ENCODE measurements around the gene IL11.

Gene IL11

DNA sequence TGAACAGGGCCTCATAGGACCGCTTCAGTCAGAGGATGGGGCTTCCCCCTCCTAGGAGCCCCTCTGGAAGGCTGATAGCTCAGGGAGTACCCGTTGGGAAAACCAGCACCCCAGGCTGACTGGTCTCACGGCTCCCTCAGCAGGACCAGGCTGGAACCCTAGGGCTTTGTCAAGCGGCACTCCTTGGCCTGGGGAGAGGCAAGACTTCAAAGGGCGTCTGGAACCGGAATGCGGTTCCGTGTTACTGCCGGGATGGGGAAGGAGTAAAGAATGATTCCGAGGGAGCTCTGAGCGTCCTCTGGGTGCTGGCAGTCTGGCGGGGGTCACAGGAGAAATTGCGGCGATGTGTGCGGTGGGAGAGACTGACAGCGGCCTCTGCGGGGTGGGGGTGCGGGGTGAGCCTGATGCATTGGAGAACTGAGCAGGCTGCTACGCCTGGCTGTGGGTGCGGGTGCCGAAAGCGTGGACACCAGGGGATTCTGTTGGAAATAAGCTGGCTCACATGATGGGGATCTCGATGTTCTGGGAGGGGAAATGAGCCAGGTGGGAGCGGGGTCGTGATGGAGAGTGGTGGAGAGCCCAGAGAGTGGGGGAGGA is 17.6 kb downstream of the IL11 start:
- no peak for DNase-seq (ENCODE audit: low spot score)
- peak overlapping the region; percentile 97; the same call in 1 of the 2 replicates for H3K27ac ChIP-seq
- ChIA-PET CTCF (interaction anchor here (0.5 to 1.0 kb wide), 3 partner anchors 31 to 114 kb away, joined by 3 to 4 read pairs (median 3); partner anchors contain the start of gene TMEM238), POLR2A (ENCODE audit: low non-redundant PET) (no interaction called here)
- TF ChIP-seq, protein P1, sequence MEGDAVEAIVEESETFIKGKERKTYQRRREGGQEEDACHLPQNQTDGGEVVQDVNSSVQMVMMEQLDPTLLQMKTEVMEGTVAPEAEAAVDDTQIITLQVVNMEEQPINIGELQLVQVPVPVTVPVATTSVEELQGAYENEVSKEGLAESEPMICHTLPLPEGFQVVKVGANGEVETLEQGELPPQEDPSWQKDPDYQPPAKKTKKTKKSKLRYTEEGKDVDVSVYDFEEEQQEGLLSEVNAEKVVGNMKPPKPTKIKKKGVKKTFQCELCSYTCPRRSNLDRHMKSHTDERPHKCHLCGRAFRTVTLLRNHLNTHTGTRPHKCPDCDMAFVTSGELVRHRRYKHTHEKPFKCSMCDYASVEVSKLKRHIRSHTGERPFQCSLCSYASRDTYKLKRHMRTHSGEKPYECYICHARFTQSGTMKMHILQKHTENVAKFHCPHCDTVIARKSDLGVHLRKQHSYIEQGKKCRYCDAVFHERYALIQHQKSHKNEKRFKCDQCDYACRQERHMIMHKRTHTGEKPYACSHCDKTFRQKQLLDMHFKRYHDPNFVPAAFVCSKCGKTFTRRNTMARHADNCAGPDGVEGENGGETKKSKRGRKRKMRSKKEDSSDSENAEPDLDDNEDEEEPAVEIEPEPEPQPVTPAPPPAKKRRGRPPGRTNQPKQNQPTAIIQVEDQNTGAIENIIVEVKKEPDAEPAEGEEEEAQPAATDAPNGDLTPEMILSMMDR (conservative IDR thresholded peaks at IDR 0.05; ENCODE audit: low read depth), result no peak

DNA sequence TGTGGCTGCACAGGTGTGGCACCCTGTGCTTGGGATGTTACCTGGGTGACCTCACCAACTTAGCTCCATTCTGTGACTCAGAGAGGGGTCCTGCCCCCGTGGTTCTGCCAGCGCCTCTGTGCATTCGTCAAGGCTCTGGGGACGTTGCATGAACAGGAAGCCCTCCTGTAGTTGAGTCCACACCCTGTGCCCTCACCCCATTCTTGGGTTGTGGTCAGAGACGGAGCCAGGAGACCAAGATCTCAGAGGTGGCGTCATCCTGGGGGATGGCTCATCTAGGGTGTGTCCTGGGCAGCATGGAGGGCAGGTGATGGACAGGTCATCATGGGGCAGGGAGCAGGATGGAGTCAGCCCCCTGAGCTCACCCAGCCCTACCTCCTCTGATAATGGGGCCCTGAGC is 18.2 kb downstream of the IL11 start:
- H3K27ac ChIP-seq, result peak overlapping the region; percentile 97
- no peak for DNase-seq (ENCODE audit: low spot score)
- CTCF ChIA-PET, result interaction anchor here (0.5 to 0.8 kb wide), 3 partner anchors 32 to 113 kb away, joined by 3 to 4 read pairs (median 3); partner anchors contain the start of gene TMEM238
- TF ChIP-seq, protein P1 (conservative IDR thresholded peaks at IDR 0.05; ENCODE audit: low read depth), result no peak
- POLR2A ChIA-PET (ENCODE audit: low non-redundant PET), result interaction anchor here (0.6 to 0.9 kb wide), 2 partner anchors 72 to 254 kb away, joined by 3 read pairs; no protein-coding TSS in a partner anchor

DNA sequence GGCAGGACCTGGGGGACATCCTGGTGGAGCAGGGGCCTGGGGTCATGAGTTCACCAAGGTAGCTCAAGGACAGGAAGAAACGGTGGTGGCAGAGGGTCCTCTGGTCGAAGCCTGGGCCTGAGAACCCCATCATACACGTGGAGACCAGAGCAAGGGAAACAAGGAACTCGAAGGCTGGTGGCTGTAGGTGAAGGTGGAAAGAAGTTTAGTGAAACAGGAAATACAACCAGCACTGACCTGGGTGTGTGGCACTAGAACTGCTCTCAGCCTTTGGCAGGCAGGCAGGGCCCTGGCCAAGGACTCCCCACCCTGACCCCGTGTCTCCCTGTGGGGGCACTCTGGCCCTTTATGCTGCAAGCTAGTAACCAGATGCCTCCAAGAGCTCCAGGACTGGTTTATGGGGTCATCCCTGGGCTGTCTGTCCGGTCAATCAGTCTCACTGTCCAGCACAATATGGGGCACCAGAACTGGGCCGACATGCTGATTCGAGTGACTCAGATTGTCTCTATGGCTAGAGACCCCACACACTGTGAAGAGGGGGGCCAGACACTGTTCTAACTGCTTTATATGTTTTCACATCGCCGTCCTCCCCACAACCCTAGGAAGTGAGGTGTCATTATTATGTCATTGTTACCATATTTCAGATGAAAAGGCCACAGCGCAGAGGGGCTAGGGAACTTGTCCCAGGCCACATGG is 19.5 kb downstream of the IL11 start:
- CTCF ChIA-PET, result no interaction called here
- H3K27ac ChIP-seq, result peak overlapping the region; percentile 97
- POLR2A ChIA-PET (ENCODE audit: low non-redundant PET), result no interaction called here
- TF ChIP-seq, protein P1 (conservative IDR thresholded peaks at IDR 0.05; ENCODE audit: low read depth), result no peak
- no peak for DNase-seq (ENCODE audit: low spot score)

DNA sequence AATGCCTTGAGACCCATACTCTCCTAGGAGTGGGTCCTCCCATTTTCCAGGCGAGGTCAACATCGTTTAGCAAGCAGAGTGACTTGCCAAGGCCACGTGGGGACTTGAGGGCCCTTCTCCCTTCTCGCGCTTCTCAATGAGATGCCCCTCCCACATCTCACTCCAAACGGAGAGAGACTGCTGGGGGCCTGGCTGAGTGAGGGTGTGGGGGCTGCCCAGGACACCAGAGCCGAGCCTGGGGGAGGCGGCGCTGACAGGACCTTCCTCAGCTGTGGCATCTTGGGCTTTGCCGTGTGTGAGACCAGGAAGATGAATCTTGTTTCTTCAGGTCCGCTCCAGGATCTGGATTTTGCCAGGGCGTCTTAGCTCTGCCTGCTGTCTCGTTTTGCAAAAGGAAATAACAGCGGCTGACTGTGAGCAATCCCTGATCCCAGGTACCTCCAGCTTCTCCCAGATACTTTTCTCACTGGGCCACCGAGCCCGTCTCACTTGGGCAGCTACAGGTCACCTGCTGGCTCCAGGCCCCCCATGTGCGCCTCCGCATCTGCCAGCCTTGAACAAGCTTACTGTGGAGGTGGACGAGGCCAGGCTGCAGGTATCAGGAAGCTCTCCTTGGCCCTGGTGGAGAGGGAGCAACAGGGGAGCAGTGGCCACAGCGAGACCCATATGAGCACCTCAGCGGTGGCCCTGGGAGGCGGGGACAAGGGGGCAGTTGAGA is 21.8 kb downstream of the IL11 start:
- peak overlapping the region; percentile 97 for H3K27ac ChIP-seq
- CTCF ChIA-PET, result interaction anchor here (0.5 to 1.1 kb wide), 2 partner anchors 12 to 187 kb away, joined by 3 read pairs; no protein-coding TSS in a partner anchor
- POLR2A ChIA-PET (ENCODE audit: low non-redundant PET), result no interaction called here
- TF ChIP-seq, protein P1 (conservative IDR thresholded peaks at IDR 0.05; ENCODE audit: low read depth), result no peak
- DNase-seq (ENCODE audit: low spot score), result no peak

DNA sequence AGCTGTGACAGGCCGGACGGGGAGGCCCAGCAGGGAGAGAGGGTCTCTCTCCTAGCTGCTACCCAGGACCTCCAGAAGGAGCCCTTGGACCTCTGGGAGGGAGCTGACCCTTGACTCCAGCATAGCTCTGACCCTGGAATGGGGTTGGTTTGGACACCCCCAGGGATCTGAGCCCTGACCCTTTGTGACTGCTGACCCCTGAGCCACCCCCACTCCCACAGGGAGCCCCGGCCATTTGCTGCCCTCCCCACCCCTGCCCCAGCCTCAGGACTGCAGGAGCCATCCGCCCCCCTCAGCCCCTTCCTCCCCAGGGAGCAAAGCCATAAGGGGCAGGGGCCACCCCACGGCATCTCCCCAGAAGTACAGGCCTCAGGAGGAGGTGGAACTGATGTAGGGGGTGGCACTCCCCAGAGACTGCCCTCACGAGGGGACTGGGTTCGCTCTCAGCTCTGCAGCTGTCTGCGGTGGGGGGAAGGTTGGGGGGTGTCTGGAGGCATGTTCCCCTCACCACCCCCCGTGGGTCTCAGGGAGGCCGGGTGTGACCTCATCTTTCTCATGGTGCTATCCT is 22.7 kb downstream of the IL11 start:
- ChIA-PET POLR2A (ENCODE audit: low non-redundant PET) (no interaction called here), CTCF (interaction anchor here (0.5 to 1.1 kb wide), 3 partner anchors 11 to 186 kb away, joined by 3 to 4 read pairs (median 3); no protein-coding TSS in a partner anchor)
- TF ChIP-seq, protein P1 (conservative IDR thresholded peaks at IDR 0.05; ENCODE audit: low read depth), result no peak
- no peak for DNase-seq (ENCODE audit: low spot score)
- H3K27ac ChIP-seq, result peak overlapping the region; percentile 97
